NCI-H2107 treated with DMSO at 0.1 percent for 48 hours (cell line): ENCODE results near the gene ZSWIM3.

ENCODE experiments used
- DNase-seq: peaks from one replicate; lab custom pipeline; 2025; ENCODE audit not compliant: unreplicated experiment; lab: John Stamatoyannopoulos, UW

ZSWIM3 gene

GRCh38 chr20:45927071-45927878 is 69.9 kb downstream of the ZSWIM3 start:
- no peak for DNase-seq
